K562 (cell line): ENCODE results near the gene LRMDA. TPM values are rescaled to one million over a fixed set of nuclear protein-coding genes. Genes with fewer than 3 reads are reported as not detected.

Experiments used
- ATF4 ChIP-seq: fragments of 450-650 bp; formaldehyde crosslinking; IDR thresholded peaks from 2 replicates; pipeline ENCODE4 v1.4.0; 2022; ENCODE audit warnings: mild to moderate bottlenecking, moderate library complexity
- CBX1 ChIP-seq: sonication (generic); IDR thresholded peaks from 2 replicates; pipeline ENCODE4 v1.6.1; 2016; ENCODE audit warnings: antibody characterized with exemption, low read depth, mild to moderate bottlenecking
- CHD2 ChIP-seq: IDR thresholded peaks from 2 replicates; pipeline ENCODE4 v1.6.1; 2011; ENCODE audit warnings: low read depth, low read length
- CREBBP ChIP-seq: IDR thresholded peaks from one replicate; pipeline ENCODE4 v1.6.1; 2012; ENCODE audit warnings: low read depth, mild to moderate bottlenecking, control low read depth, inconsistent platforms, low read length
- DNMT1 ChIP-seq: fragments of 450-650 bp; IDR thresholded peaks from 2 replicates; pipeline ENCODE4 v1.6.1; 2016; ENCODE audit warnings: antibody characterized with exemption, mild to moderate bottlenecking
- E2F1 ChIP-seq: sonication (generic); formaldehyde crosslinking; IDR thresholded peaks from 2 replicates; pipeline ENCODE4 v1.8.1; 2023; ENCODE audit warnings: mild to moderate bottlenecking, missing genetic modification reagents, moderate library complexity
- FOSL1 ChIP-seq: fragments of 200-800 bp; sonication (Bioruptor generic); conservative IDR thresholded peaks from 2 replicates; pipeline ENCODE4 v1.6.1; 2016; ENCODE audit warnings: missing genetic modification characterization, missing compliant biosample characterization
- NR2C2 ChIP-seq, 2 experiments: fragments of 200-800 bp in 1 of 2; sonication (Bioruptor generic) in 1 of 2; sonication (generic) in 1 of 2; formaldehyde crosslinking in 1 of 2; IDR thresholded peaks; 2 replicates each; pipeline versions ENCODE4 v1.6.1 to v1.8.0; 2016 to 2022; ENCODE audit warnings: mild to moderate bottlenecking in 1 of 2, missing compliant biosample characterization in 1 of 2, missing genetic modification characterization in 1 of 2, missing genetic modification reagents in 1 of 2
- PBX2 ChIP-seq, 2 experiments: IDR thresholded peaks in 1 of 2; conservative IDR thresholded peaks in 1 of 2; 2 replicates each; pipeline ENCODE4 v1.6.1; 2016; ENCODE audit warnings: low read depth in 2 of 2, mild to moderate bottlenecking in 1 of 2, missing compliant biosample characterization in 1 of 2, missing genetic modification characterization in 1 of 2, moderate library complexity in 1 of 2
- PHTF2 ChIP-seq: fragments of 250-450 bp; sonication (Bioruptor Pico); IDR thresholded peaks from 2 replicates; pipeline ENCODE4 v1.5.0; 2021; ENCODE audit warnings: mild to moderate bottlenecking
- PPARD ChIP-seq: fragments of 250-450 bp; sonication (Bioruptor Pico); IDR thresholded peaks from 2 replicates; pipeline ENCODE4 v1.8.0; 2022; ENCODE audit warnings: inconsistent platforms, mild to moderate bottlenecking, moderate library complexity
- SNIP1 ChIP-seq: fragments of 450-650 bp; IDR thresholded peaks from 2 replicates; pipeline ENCODE4 v1.7.1; 2017; ENCODE audit warnings: low read depth, mild to moderate bottlenecking
- TAL1 ChIP-seq: fragments of 450-650 bp; IDR thresholded peaks from 2 replicates; pipeline ENCODE4 v1.6.1; 2016; ENCODE audit warnings: mild to moderate bottlenecking
- TRIM28 ChIP-seq: fragments of 450-650 bp; IDR thresholded peaks from 2 replicates; pipeline ENCODE4 v1.6.1; 2017
- UBTF ChIP-seq, 2 experiments: IDR thresholded peaks; 2 replicates each; pipeline ENCODE4 v1.6.1; 2012; ENCODE audit warnings: improper control_type of control experiment in 2 of 2, low read depth in 2 of 2, low read length in 2 of 2, borderline replicate concordance in 1 of 2
- ZNF212 ChIP-seq: fragments of 450-650 bp; formaldehyde crosslinking; IDR thresholded peaks from 2 replicates; pipeline ENCODE4 v1.4.0; 2020; ENCODE audit warnings: mild to moderate bottlenecking
- polyA plus RNA-seq, 8 experiments: library from polyadenylated mRNA; depleted of rRNA in 4 of 8; stranded (reverse) in 5 of 8; unstranded in 3 of 8; fragments of >200 nt; fragmentation: Nextera tagmentation in 2 of 8; fragmentation: Illumina TruSeq in 1 of 8; extraction: Ambion mirVana in 2 of 8; extraction: Trizol in 1 of 8; gene quantifications; 2 replicates each; pipeline versions ENCODE4 v1.2.1 to v1.2.3, GENCODE V29; 2011 to 2014; ENCODE audit warnings: inconsistent platforms in 1 of 8, missing spikeins in 1 of 8
- total RNA-seq, 7 experiments: library from RNA; depleted of rRNA in 6 of 7; stranded (reverse); fragments of >200 nt in 6 of 7; fragmentation: Illumina TruSeq in 2 of 7; extraction: Trizol in 2 of 7; gene quantifications; 2 replicates each; pipeline versions ENCODE4 v1.2.1 to v1.2.3, GENCODE V29; 2011 to 2021; ENCODE audit warnings: low replicate concordance in 1 of 7

The LRMDA gene
- total and polyA plus RNA-seq, 9 of the 15 experiments (the other 6 are each of a cell fraction or from before 2014, with no cell fraction given): 0.25 TPM; not detected in 8

GRCh38 chr10:75408911-75409885 is 22.2 kb upstream of the LRMDA start (continued):
- no peak for TF ChIP-seq E2F1
- TF ChIP-seq NR2C2 (CRISPR knock-in tag; IDR thresholded peaks at IDR 0.05): no peak
- TF ChIP-seq NR2C2 (tag; IDR thresholded peaks at IDR 0.05): no peak
- no peak for TF ChIP-seq ATF4 (CRISPR knock-in tag)
- no peak for TF ChIP-seq SNIP1
- no peak for TF ChIP-seq CREBBP
- TF ChIP-seq PHTF2 (CRISPR knock-in tag): no peak
- peak; percentile 71; the same call in 1 of the 2 replicates for TF ChIP-seq CHD2
- 0 out of 4 replicates have a peak, but pooled peaks of 1 of the 2 experiments have one; percentile 13 for TF ChIP-seq UBTF (IDR thresholded peaks at IDR 0.05; ENCODE audit: borderline replicate concordance in 1 of 2, low read depth in 2 of 2, low read length in 2 of 2)
- TF ChIP-seq TAL1: no peak
- no peak for TF ChIP-seq DNMT1
- TF ChIP-seq CBX1: no peak; the same call in 1 of the 2 replicates
- no peak for TF ChIP-seq ZNF212 (CRISPR knock-in tag)
- TF ChIP-seq TRIM28: no peak
- no peak for TF ChIP-seq PBX2 (CRISPR knock-in tag; IDR thresholded peaks at IDR 0.05; ENCODE audit: low read depth)
- no peak for TF ChIP-seq PBX2 (tag; conservative IDR thresholded peaks at IDR 0.05; ENCODE audit: low read depth)
- no peak for TF ChIP-seq FOSL1
- no peak for TF ChIP-seq PPARD
